HEK293T (cell line): Measurements from ENCODE around the gene ESYT3.

Source experiments
- ELF4 ChIP-seq: fragments of 450-650 bp; IDR thresholded peaks from 2 replicates; pipeline ENCODE4 v1.6.1; 2017; ENCODE audit warnings: antibody characterized with exemption
- NFRKB ChIP-seq: fragments of 450-650 bp; IDR thresholded peaks from 2 replicates; pipeline ENCODE4 v1.6.1; 2016; ENCODE audit warnings: mild to moderate bottlenecking, moderate library complexity
- SUZ12 ChIP-seq: fragments of 450-650 bp; IDR thresholded peaks from 2 replicates; pipeline ENCODE4 v1.6.1; 2016; ENCODE audit warnings: mild to moderate bottlenecking
- TF ChIP-seq, protein P1 (sequence below): fragments of 450-650 bp; IDR thresholded peaks from 2 replicates; pipeline ENCODE4 v1.6.1; 2016

DNA sequence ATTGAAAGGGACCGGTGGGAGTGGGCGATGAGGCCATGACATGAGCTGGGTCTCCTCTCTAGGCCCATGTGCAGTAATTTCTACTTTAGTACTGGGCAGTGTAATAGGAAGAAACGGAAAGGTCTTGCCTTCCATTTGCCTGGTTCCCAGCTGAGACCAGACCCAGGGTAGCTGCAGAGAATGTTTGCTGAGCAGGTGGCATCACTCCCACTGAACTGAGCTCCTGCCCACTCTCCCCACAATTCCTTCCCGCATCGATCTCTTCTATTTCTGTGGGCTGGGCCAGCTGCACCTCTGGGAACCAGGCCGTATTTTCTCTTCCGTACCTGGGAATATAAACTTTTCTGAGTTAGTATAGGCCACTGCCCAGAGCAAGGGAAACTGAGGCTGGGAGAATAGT, 15.8 kb downstream of the ESYT3 start:
- TF ChIP-seq, protein P1, sequence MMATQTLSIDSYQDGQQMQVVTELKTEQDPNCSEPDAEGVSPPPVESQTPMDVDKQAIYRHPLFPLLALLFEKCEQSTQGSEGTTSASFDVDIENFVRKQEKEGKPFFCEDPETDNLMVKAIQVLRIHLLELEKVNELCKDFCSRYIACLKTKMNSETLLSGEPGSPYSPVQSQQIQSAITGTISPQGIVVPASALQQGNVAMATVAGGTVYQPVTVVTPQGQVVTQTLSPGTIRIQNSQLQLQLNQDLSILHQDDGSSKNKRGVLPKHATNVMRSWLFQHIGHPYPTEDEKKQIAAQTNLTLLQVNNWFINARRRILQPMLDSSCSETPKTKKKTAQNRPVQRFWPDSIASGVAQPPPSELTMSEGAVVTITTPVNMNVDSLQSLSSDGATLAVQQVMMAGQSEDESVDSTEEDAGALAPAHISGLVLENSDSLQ = no peak
- TF ChIP-seq SUZ12 (no peak), ELF4 (no peak), NFRKB (no peak)
